Stimulated activated CD8-positive, alpha-beta memory T cell treated with anti-CD3 and anti-CD28 coated beads, Interleukin-4, amount 100 ng/mL, for 1 hour (primary cell): ENCODE data around the gene COBL.

Experiments
- DNase-seq, 2 donors: peaks; one replicate each; pipeline ENCODE4 v3.0.0-alpha.2; 2020; ENCODE audit warnings: low read depth in 2 of 2, low spot score in 1 of 2

The COBL gene

DNA sequence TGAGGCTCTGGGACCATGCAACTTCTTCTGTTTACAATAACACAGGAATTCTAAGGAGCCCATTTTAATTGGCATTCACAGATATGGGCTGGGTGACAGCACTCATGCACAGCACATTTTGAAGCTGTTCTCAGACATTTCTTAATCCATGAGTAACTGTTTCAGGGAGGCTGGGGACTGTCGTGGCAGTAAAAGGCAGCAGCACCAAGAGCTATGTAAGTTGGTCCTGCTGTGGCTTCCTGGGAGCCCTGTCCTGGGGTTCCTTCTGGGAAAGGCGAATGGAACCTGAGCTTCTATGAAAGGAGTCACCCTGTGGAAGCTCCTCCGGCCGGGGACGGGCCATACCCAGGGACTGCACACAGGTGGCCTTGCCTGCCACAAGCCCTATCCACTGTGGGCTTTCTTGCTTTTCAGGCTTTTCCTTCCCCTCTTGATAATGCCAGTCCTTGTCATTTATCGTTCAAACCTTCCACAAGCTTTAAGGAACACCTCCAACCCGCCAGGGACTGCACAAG lies 40.5 kb downstream of the COBL start:
- DNase-seq = no peak

DNA sequence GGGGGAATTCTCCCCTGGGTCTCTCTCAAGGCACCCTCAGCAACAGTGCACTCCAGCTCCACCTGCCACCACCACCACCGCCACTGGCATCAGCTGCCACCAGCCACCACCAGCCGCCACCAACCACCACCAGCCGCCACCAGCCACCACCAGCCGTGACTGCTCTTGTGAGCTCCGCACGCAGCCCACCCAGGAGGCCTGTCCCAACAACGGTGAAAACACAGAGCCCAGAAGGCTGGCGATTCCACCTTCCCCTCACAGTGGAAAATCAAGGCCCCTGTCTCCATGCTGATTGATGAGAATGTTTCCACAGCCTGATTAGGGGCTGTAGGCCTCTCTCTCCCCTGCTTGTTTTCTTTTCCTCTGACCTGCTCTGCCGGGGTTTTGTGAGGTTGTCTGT lies 41.1 kb downstream of the COBL start:
- no peak for DNase-seq

DNA sequence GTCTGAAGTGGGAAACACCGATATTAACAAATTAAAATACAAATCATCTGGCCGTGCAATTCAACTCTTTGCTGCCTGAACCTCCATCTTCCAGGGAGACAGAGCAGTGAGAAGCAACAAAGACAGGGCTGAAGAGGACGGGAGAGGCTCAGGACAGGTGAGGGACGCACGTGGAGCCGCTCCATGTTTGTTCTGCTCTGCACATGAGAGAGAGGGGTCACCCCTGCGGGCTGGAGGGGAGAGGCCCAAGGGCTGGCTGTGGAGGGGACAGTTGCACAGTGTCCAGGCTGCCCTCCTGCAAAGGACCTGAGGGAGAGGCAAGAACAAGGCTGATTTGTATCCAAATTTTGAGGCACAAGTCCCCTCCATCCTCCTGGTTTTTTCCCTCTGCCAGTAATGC lies 41.7 kb downstream of the COBL start:
- no peak for DNase-seq

DNA sequence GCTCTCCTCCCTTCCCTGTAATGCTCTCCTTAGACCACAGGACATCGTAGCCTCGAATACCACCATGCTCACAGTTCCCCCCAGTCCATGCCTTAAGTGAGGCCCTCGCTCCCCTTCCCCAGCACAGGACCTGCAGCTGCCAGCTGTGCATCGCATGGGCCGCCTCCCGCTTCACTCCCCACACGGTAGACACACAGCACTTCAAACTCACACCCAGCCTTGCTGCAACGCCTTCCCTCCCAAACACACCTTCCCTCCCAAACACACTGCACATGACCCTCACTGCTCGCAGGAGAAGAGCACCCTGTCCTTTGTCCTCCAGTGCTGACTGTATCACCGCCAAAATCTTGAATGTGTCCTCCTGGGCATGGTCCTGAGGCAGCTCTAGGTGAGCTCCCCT lies 42.6 kb downstream of the COBL start:
- DNase-seq = no peak

DNA sequence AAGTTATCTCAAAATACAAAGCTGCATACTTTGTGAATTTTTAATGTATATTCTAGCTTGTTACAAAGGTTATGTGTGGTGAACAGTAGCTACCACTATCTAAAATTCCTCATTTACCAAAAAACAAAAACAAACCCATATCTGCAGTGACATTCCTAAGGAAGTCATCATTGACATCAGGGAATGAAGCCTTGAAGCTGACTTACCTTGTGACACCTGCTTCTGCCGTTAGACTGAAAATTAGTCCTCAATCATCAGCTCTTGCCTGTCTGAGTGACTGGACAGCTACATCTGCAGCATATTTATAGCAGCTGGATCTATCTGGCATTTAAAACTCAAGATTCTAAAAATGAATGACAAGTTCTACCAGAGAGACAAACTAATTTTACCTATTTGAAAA lies 43.2 kb downstream of the COBL start:
- no peak for DNase-seq

DNA sequence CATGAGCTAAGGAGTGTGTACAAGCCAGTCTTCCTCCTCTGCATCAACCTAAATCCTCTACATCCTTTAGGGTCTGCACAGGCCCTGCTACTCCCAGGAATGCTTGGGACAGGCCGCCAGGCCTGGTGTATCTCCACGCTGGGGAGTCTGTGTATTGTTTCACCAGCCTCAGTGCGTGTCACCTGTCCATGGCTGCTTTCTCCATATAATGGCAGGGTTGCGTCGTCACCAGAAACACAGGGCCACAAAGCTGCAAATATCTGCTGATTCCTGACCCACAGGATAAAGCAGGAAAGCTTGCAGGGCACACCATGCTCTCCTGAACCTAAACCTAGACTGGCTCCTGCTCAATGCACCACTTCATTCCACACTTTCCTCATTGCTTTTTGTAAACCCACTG lies 45.6 kb downstream of the COBL start:
- DNase-seq = no peak

DNA sequence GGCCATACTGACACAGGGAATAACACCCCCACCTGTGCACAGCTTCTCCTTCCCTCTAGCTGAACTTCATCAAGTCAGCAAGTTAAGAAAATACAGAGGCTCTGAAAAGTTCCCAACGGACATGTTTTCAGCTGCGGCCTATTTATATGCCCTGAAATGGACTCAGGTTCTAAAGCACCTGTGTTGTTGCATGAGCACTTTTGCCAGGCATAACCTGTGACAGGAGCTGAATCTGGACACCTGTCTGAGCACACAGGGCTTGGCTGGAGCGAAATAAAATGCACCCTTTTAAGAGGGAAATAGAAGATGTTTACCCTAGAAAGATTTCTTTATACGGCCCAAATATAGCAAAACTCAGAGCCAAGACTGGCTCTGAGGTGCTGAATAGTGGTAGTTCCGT lies 46.7 kb downstream of the COBL start:
- DNase-seq = no peak

DNA sequence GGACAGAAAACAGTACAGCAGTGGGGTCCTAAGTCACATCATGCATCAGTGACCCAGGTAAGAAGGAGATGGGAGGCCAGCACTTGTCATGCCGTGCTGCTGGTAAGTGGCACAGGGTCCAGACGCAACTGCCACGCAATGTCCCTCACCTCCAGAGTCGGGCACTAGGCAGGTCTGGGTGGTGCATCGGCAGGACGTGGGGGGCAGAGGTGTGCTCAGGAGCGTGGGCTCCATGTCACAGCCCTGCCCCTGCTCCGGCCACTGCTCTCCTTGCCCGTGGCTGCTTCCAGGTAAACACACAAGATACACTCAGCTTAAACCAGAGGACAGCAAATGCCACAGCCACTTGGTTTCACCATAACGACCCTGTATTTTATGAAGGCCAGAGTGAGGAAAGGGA lies 47.3 kb downstream of the COBL start:
- DNase-seq = no peak

DNA sequence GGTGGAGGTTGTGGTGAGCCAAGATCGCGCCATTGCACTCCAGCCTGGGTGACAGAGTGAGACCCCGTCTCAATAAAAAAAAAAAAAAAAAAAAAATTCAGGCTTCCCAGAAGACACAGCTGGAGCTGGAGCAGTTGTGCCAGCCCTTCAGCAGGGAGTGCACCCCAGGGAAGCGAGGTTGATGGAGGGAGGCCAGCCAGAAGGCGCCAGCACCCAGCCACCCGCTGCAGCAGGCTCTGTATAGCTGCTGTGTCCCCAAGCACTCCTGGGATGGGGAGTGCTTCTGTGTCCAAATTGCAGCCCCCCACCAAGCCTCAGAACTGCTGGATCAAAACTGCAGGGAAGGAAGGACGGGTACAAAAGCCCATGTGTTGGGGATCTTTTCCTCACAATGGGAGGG lies 47.8 kb downstream of the COBL start:
- no peak for DNase-seq

DNA sequence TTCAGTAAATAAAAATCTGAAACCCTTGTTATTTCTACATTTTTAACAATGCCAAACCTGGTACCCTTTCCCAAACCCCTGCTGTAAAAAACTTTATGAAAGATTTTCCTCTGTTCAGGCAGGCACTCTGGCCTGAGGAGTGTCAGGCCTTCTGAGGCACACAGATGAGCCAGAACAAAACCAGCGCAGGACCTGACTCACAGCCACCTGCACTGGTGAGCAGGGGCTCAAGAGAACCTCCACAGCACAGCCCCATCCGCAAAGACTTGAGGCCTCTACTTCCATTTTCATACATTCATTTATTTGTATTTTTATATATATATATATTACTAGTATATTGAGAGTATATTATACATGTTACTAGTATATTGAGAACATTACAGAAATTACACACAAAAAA lies 49.4 kb downstream of the COBL start:
- DNase-seq = no peak

DNA sequence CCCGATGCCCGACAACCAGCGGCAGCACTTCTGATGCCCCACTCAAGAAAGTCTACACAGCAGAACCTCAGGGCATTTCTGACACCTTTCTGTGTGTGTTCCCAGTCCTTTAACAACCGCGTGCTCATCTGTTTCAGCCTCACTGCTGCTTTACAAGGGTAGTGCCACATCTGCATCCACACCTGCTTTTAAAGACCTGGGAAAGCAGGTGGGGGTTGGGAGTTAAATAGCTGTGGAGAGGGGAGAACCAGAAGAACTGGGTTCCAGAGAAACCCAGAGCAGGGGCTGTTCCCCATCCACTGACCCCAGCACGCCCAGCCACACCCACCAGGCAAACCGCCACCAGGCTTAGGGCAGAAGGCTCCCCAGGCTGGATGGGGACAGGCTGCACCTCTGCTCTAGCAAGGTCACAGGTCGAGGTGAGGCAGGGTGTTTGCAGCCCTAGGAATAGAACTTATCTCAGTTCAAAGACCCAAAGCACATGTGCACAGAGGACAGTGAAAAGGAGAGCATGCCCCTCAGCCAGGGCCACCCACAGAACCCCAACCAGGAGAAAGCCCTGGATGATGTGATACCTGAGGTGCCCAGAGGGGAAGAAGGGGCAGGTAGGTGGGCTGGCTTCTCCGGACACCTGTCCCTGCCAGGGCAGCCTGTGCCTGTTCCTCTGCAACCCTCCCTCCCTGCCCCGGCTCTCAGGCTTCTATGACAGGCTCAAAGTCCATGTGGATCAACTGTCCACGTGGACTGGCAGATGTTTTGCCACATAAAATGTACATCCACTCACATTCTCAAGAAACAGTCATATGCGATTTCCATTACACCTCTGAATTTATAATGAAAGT lies 51.3 kb downstream of the COBL start:
- DNase-seq = no peak

DNA sequence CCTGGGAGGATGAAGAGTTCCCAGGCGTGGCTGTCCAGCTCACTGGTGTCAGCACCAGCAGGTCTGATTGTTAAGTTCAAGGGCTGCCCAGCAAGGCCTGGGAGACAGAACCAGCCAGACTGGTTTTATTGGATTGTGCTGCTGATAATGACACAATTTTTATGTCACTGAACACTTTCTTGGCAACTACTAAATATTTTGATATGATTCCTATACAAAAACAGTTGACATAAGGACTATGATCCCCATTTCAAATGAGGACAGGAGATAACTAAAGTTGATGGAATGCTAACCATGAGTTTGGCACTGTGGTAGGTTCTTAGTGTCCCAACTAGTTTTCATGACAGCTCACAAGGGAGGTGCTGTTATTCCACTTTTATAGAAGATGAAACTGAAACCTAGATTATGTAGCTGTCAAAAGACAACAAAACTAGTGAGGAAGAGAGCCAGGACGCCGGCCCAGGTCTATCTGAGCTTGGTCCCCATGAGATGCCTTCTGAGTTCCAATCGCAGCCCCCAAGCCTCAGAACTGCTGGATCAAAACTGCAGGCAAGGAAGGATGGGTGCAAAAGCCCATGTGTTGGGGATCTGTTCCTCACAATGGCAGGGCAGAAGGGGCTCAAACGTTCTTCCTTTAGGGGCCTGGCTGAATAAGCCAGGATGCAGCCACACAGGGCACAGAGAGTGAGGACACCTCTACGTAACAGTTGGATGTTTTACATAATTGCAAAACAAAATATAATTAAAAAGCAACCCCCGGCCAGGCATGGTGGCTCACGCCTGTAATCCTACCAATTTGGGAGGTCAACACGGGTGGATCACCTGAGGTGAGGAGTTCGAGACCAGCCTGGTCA lies 52.8 kb downstream of the COBL start:
- no peak for DNase-seq

DNA sequence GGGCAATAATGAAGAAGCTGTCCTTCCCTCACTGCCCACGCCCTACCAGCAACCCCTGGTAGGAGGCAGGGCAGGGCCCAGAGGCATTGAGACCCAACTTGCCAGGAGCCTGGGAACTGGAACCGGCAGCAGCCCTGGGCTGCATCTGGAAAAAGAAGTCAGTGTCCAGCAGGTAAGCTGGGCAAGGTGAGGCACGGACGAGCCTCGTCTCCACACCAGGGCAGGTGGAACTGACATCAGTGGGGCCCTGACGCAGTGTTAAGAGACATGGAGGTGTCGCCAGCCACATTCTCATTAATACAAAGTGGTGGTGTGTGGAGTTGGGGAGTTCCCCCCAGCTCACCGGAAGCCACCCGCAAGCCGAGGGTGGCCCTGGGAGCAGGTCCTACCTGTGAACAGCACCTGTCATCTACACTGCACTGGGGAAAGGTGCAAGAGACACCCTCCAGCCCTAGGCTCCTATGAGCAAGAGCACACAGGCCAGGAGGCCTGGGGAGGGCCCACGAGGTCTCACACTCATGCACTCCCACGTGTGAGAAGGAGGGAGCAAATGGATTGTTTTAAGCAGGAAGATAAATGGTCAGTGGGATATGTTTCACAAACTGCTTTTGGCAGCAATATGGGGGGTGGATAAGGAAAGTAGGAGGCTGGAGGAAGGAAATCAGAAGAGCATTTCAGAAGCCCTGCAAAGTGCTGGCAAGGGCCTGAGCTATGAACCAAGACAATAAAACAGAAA lies 53.6 kb downstream of the COBL start:
- no peak for DNase-seq

DNA sequence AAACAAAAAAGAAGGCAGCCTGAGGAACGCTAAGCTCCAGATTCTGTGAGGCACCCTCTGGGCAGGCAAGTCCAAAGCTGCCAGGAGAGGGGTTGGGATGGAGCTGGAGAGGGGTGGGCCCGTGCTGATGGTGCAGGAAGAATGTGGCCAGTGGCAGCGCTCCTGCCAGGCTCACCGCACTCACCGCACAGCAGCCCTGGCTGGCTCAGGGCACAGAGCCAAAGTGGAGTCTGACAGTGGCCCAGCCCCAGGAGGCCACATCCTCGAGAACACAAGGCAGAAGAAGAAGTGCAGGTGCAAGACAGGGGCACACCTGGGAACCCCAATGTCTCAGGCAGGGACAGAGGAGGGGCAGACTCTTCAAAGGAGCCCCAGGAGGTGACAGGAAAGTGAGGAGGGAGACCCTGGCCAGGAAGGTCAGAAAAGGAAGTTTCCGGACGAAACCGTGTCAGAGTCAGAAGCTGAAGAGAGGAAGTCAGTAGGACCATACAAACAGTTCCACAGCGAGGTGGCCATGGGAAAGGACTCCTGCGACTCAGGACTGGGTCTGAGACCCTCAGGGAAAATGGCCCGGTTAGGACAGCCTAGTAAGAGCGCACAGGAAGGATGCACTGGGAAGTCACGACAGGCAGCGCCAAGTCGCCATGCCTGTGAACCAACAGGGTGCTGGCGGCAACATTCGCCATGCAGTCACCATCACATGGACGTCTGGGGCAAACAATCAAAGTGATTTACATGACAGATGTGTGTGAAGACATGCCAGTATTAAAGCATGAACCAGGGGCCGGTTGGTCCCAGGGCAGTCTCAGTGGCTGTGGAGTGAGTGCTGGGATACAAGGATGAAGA lies 54.4 kb downstream of the COBL start:
- DNase-seq = no peak

DNA sequence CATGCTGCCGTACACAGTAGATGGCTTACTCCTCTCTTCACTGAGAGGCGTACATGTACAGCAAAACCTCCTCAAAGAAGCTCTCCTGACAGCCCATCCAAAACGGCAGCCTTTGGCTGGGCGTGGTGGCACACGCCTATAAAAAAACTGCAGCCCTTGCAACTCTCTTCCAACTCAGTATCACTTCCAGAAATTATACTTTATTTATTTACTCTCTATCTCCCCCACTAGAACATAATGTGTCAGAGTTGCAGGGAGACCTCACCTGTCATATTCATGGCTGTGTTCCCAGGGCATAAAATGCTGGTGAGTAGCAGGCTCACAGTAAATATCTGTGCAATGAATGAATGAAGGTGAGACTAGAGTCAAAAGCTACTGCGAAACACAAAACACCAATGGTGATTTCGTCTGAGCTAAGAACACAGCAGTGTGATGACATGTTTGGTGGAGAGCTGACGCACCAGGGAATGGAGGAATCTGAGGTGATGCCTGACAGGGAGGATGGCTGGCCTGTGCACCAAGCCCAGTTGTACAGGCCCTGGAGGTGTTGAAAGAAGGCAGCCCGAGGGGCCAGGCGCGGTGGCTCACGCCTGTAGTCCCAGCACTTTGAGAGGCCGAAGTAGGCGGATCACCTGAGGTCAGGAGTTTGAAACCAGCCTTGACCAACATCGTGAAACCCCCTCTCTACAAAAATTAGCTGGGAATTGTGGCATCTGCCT lies 55.3 kb downstream of the COBL start:
- DNase-seq = no peak

DNA sequence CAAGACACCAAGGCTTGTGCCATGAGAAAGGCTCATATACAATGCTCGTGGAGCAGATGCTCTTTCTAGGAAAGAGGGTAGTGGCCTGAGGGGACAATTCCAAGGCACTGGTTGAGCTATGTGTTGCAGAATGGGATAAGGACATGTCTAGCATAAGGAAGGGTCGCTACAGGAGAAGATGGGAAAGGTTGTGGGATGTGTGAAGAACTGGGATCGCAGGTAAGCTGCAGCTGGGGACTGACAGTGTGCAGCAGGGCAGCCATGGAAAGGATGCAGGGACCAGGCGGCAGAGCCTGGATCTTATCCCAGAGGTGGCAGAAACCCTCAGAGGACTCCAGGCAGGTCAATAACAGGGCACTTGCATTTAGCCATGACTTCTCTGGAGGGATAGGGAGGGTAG lies 56.1 kb downstream of the COBL start:
- no peak for DNase-seq

DNA sequence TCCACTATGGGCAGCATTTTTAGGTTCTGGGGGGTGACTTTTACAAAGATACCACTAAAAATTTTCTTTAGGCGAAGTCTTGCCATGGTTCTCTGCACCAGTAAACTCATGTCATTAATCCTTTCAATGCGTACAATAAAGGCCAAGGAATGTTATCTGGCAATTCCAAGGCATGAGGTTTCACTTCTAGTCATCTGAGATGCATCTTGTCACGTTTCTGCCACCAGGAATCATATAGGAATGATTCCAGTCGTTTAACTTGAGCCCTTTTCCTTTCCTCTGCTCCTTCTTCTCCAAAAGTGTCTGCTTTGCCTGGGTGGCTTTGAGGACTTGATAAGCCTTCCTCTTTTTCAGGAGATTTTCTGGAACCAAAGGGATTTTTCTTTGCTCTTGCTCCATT lies 56.8 kb downstream of the COBL start:
- DNase-seq = no peak

DNA sequence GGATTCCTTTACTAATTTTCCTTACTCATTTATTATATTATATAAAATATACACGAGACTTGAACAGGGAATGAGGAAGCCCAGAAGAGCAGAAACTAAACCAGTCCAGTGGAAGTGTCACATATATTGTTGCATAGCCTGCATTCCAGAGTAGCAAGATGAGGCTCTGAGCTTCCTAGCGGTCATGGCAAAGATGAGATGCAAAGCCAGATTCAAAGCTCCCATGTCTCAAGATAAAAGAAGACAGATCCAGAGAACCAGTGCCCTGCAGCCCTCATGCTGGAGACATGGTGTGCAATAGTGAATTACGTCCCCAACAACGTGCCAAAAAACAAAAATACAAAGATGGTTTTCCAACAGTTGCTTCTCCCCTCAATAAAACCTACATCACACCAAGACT lies 59.7 kb downstream of the COBL start:
- no peak for DNase-seq

DNA sequence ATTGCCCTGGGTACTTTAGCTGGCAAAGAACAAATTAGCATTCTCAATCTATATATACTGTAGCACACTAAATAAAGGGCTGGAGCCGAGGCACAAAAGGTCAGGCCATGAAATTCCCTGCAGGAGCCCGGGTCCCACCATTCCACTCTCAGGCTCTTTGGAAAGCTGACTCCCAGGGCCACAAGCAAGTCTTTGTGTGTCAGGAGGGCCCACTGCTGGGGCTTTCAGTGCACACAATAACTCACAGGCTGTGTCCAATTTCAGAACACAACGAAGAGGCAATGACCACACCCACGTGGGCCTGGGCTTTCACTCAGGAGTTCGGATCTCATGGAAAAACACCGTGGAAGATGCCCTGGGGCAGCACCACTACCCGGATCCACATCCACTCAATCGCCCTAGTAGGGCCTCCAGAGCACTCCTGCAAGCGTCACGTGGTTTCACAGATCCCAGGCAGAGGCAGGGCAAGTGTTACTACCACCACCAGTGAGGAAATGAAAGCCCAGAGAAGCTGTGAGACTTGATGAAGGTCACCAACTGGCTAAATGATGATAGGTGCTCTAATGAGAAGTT lies 60.3 kb downstream of the COBL start:
- no peak for DNase-seq
